ENCODE results near the gene PEX6. TPM values are rescaled to one million over a fixed set of nuclear protein-coding genes. Genes with fewer than 3 reads are reported as not detected.
"Not testable (repeated sequence)": the region's sequence is repeated elsewhere in the genome, so short reads cannot be mapped to it uniquely, and the experiment has no call there.

PEX6 gene
- total and polyA plus RNA-seq, 4 experiments from 2014 or later, result 14.5 to 40.5 (median 26.7) TPM

DNA sequence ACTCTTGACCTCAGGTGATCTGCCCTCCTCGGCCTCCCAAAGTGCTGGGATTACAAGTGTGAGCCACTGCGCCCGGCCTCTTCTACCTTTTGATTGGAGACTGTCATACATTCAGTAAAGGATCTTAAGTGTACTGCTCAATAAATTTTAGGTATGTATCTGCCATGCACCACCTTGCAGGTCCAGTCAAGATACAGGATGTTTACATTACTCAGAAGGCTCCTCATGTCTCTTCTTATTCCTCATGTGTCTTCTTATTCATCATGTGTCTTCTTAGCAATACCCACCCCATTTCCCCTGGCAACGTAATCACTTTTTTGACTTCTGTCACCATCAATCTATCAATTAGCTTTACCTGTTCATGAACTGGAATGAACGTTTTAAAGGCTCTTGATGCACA is 26.9 kb upstream of the PEX6 start:
- POLR2A ChIA-PET (ENCODE audit: partially characterized antibody), result interaction anchor here (1.5 to 1.6 kb wide), 2 partner anchors 8 to 76 kb away, joined by 5 read pairs; partner anchors contain the start of genes CNPY3 and KLHDC3
- no peaks in the 10 kb centered on the region for H3K4me1 ChIP-seq (ENCODE audit: insufficient read depth, low read length)
- no peak for DNase-seq
- no peak overlapping the region for H3K4me3 ChIP-seq (ENCODE audit: low read length in 2 of 2)
- H3K36me3 Mint-ChIP-seq, result peaks cover 14 to 47% of the 10 kb centered on the region in 2 donors
- no peak overlapping the region for H3K27ac ChIP-seq (ENCODE audit: low read depth, low read length)
- CTCF ChIA-PET (ENCODE audit: partially characterized antibody), result interaction anchor here (1.9 kb wide), 1 partner anchor 138 kb away, joined by 8 read pairs; no protein-coding TSS in a partner anchor
- H3K27me3 ChIP-seq (ENCODE audit: insufficient read depth, low read length), result no peaks in the 10 kb centered on the region
- no peaks in the 10 kb centered on the region for H3K9me3 Mint-ChIP-seq
- intact Hi-C loops (cut with micrococcal nuclease), result no loop called here
- no peak overlapping the region for H3K4me3 Mint-ChIP-seq
- peak overlapping the region in 2 of 7 donors; percentile 0 to 1 for H3K27ac Mint-ChIP-seq
- H3K9me3 ChIP-seq (ENCODE audit: control insufficient read depth in 1 of 2, low read length in 2 of 2), result no peaks in the 10 kb centered on the region
- H3K36me3 ChIP-seq (ENCODE audit: insufficient read depth, low read length), result peaks cover 48% of the 10 kb centered on the region
- peaks cover under 1 to 6% (median 2%) of the 10 kb centered on the region in 4 donors for H3K4me1 Mint-ChIP-seq
- no peaks in the 10 kb centered on the region for H3K27me3 Mint-ChIP-seq

DNA sequence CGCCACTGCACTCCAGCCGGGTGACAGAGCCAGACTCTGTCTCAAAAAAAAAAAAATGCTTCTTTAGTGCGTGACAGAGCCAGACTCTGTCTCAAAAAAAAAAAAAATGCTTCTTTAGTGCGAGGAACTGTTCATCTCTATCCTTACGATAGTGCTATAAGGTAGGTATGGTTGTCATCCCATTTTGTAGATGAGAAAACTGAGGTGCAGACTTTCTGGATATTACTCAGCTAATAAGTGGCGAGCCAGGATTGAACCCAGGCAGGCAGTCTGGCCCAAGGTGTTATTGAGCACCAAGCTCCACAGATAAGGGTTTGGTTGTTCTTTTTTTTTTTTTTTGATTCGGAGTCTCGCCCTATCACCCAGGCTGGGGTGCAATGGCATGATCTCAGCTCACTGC is 22.9 kb upstream of the PEX6 start:
- ChIA-PET CTCF (ENCODE audit: partially characterized antibody) (interaction anchor here (1.8 kb wide), 1 partner anchor 9 kb away, joined by 4 read pairs; no protein-coding TSS in a partner anchor), POLR2A (ENCODE audit: partially characterized antibody) (no interaction called here)
- Histone ChIP-seq H3K9me3 (ENCODE audit: control insufficient read depth in 1 of 2, low read length in 2 of 2) (no peaks in the 10 kb centered on the region), H3K27ac (ENCODE audit: low read depth, low read length) (no peak overlapping the region), H3K4me1 (ENCODE audit: insufficient read depth, low read length) (no peaks in the 10 kb centered on the region), H3K4me3 (ENCODE audit: low read length in 2 of 2) (no peak overlapping the region), H3K36me3 (ENCODE audit: insufficient read depth, low read length) (peaks cover 11% of the 10 kb centered on the region), H3K27me3 (ENCODE audit: insufficient read depth, low read length) (no peaks in the 10 kb centered on the region)
- Mint-ChIP-seq H3K27ac (no peak overlapping the region), H3K4me3 (no peak overlapping the region), H3K36me3 (peaks cover 9 to 15% of the 10 kb centered on the region in 2 donors), H3K27me3 (no peaks in the 10 kb centered on the region), H3K4me1 (peaks cover 0 to 4% (median under 1%) of the 10 kb centered on the region in 4 donors), H3K9me3 (no peaks in the 10 kb centered on the region)
- DNase-seq, result no peak
- intact Hi-C loops (cut with micrococcal nuclease), result no loop called here

DNA sequence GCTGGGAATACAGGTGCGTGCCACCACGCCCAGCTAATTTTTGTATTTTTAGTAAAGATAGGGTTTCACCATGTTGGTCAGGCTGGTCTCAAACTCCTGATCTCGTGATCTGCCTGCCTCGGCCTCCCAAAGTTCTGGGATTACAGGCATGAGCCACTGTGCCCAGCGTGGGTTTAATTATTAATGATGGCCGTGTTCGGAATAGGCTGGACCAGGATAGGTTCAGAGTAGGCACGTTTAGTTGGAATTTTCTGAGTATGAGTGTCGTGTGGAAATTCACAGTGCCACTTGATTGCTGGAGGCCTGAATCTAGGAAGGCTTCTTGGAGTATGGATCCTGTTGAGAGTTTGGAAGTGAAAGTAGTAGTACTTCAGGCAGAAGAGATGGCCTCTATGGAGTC is 19.2 kb upstream of the PEX6 start:
- not testable (repeated sequence) for H3K36me3 ChIP-seq (ENCODE audit: insufficient read depth, low read length)
- CTCF ChIA-PET (ENCODE audit: partially characterized antibody), result interaction anchor here (2.1 kb wide), 1 partner anchor 145 kb away, joined by 10 read pairs; no protein-coding TSS in a partner anchor

GRCh38 chr6:42996513-42996912 is 17.5 kb upstream of the PEX6 start:
- H3K27me3 Mint-ChIP-seq, result no peaks in the 10 kb centered on the region
- H3K4me3 ChIP-seq (ENCODE audit: low read length in 2 of 2), result no peak overlapping the region
- H3K9me3 ChIP-seq (ENCODE audit: control insufficient read depth in 1 of 2, low read length in 2 of 2), result no peaks in the 10 kb centered on the region
- no peak overlapping the region for H3K4me3 Mint-ChIP-seq
- H3K4me1 ChIP-seq (ENCODE audit: insufficient read depth, low read length), result no peaks in the 10 kb centered on the region
- peak overlapping the region in 2 of 7 donors; percentile 61 to 73 for H3K27ac Mint-ChIP-seq
- intact Hi-C loops (cut with micrococcal nuclease), result no loop called here
- ChIA-PET POLR2A (ENCODE audit: partially characterized antibody) (interaction anchor here (0.6 to 1.5 kb wide), 5 partner anchors 13 to 433 kb away, joined by 3 to 5 read pairs (median 3); partner anchors contain the start of genes CNPY3, PEX6, PPP2R5D and UBR2), CTCF (ENCODE audit: partially characterized antibody) (interaction anchor here (0.7 to 2.1 kb wide), 6 partner anchors 8 to 333 kb away, joined by 3 to 10 read pairs (median 3); partner anchors contain the start of gene PEX6)
- H3K9me3 Mint-ChIP-seq, result no peaks in the 10 kb centered on the region
- DNase-seq, result no peak
- H3K27ac ChIP-seq (ENCODE audit: low read depth, low read length), result no peak overlapping the region
- H3K4me1 Mint-ChIP-seq, result peaks cover 7 to 12% (median 9%) of the 10 kb centered on the region in 4 donors
- peaks cover 5 to 15% of the 10 kb centered on the region in 2 donors for H3K36me3 Mint-ChIP-seq
- peaks cover 3% of the 10 kb centered on the region for H3K36me3 ChIP-seq (ENCODE audit: insufficient read depth, low read length)
- no peaks in the 10 kb centered on the region for H3K27me3 ChIP-seq (ENCODE audit: insufficient read depth, low read length)

More for the DNA sequence above, 19.2 kb upstream of the PEX6 start:
- H3K4me1 Mint-ChIP-seq; DNase-seq; H3K27me3 ChIP-seq (ENCODE audit: insufficient read depth, low read length); H3K4me3 ChIP-seq (ENCODE audit: low read length in 2 of 2); H3K27me3 Mint-ChIP-seq; H3K4me3 Mint-ChIP-seq; H3K9me3 Mint-ChIP-seq; H3K27ac ChIP-seq (ENCODE audit: low read depth, low read length); H3K4me1 ChIP-seq (ENCODE audit: insufficient read depth, low read length); POLR2A ChIA-PET (ENCODE audit: partially characterized antibody); H3K9me3 ChIP-seq (ENCODE audit: control insufficient read depth in 1 of 2, low read length in 2 of 2); intact Hi-C loops (cut with micrococcal nuclease): not testable (repeated sequence)
- H3K27ac Mint-ChIP-seq, result peak overlapping the region in 1 of 7 donors; percentile 30
- H3K36me3 Mint-ChIP-seq, result peaks cover 5 to 19% of the 10 kb centered on the region in 2 donors

GRCh38 chr6:42993445-42993844 is 14.5 kb upstream of the PEX6 start:
- no peak for DNase-seq
- Mint-ChIP-seq H3K4me1 (peaks cover 20 to 29% (median 21%) of the 10 kb centered on the region in 4 donors), H3K27me3 (no peaks in the 10 kb centered on the region), H3K9me3 (no peaks in the 10 kb centered on the region), H3K27ac (peak overlapping the region in 4 of 7 donors; percentile 12 to 37 (median 24)), H3K36me3 (peaks cover 13 to 37% of the 10 kb centered on the region in 2 donors), H3K4me3 (no peak overlapping the region)
- intact Hi-C loops (cut with micrococcal nuclease), result no loop called here
- peaks cover 4% of the 10 kb centered on the region for H3K4me1 ChIP-seq (ENCODE audit: insufficient read depth, low read length)
- H3K9me3 ChIP-seq (ENCODE audit: control insufficient read depth in 1 of 2, low read length in 2 of 2), result no peaks in the 10 kb centered on the region
- H3K27ac ChIP-seq (ENCODE audit: low read depth, low read length), result no peak overlapping the region
- POLR2A ChIA-PET (ENCODE audit: partially characterized antibody), result interaction anchor here (3.2 kb wide), 1 partner anchor 14 kb away, joined by 10 read pairs; the partner anchor contains the start of gene PEX6
- no peaks in the 10 kb centered on the region for H3K27me3 ChIP-seq (ENCODE audit: insufficient read depth, low read length)
- H3K4me3 ChIP-seq (ENCODE audit: low read length in 2 of 2), result no peak overlapping the region
- peaks cover 25% of the 10 kb centered on the region for H3K36me3 ChIP-seq (ENCODE audit: insufficient read depth, low read length)
- CTCF ChIA-PET (ENCODE audit: partially characterized antibody), result interaction anchor here (1.0 to 2.3 kb wide), 2 partner anchors 10 to 151 kb away, joined by 3 to 6 read pairs; no protein-coding TSS in a partner anchor

GRCh38 chr6:42989923-42990322 is 10.9 kb upstream of the PEX6 start:
- Histone ChIP-seq H3K27ac (ENCODE audit: low read depth, low read length) (no peak overlapping the region), H3K4me3 (ENCODE audit: low read length in 2 of 2) (no peak overlapping the region), H3K36me3 (ENCODE audit: insufficient read depth, low read length) (peaks cover 28% of the 10 kb centered on the region), H3K9me3 (ENCODE audit: control insufficient read depth in 1 of 2, low read length in 2 of 2) (no peaks in the 10 kb centered on the region), H3K27me3 (ENCODE audit: insufficient read depth, low read length) (no peaks in the 10 kb centered on the region), H3K4me1 (ENCODE audit: insufficient read depth, low read length) (peaks cover 38% of the 10 kb centered on the region)
- Mint-ChIP-seq H3K27ac (peak overlapping the region in 3 of 7 donors; percentile 17 to 27 (median 23)), H3K4me3 (no peak overlapping the region), H3K27me3 (no peaks in the 10 kb centered on the region), H3K36me3 (peaks cover 13 to 45% of the 10 kb centered on the region in 2 donors), H3K4me1 (peaks cover 41 to 65% (median 50%) of the 10 kb centered on the region in 4 donors), H3K9me3 (no peaks in the 10 kb centered on the region)
- no peak for DNase-seq
- ChIA-PET CTCF (ENCODE audit: partially characterized antibody) (no interaction called here), POLR2A (ENCODE audit: partially characterized antibody) (interaction anchor here (1.3 to 3.2 kb wide), 2 partner anchors 11 to 24 kb away, joined by 4 to 10 read pairs; partner anchors contain the start of genes KLHDC3 and PEX6)
- intact Hi-C loops (cut with micrococcal nuclease), result no loop called here

- H3K27me3 Mint-ChIP-seq, result no peaks in the 10 kb centered on the region
- peaks cover 13 to 41% of the 10 kb centered on the region in 2 donors for H3K36me3 Mint-ChIP-seq
- ChIA-PET CTCF (ENCODE audit: partially characterized antibody) (no interaction called here), POLR2A (ENCODE audit: partially characterized antibody) (interaction anchor here (0.8 to 2.3 kb wide), 4 partner anchors 9 to 25 kb away, joined by 3 to 18 read pairs (median 3); partner anchors contain the start of genes KLHDC3, MEA1 and PEX6)
- Histone ChIP-seq H3K4me3 (ENCODE audit: low read length in 2 of 2) (no peak overlapping the region), H3K27ac (ENCODE audit: low read depth, low read length) (no peak overlapping the region), H3K36me3 (ENCODE audit: insufficient read depth, low read length) (peaks cover 28% of the 10 kb centered on the region), H3K9me3 (ENCODE audit: control insufficient read depth in 1 of 2, low read length in 2 of 2) (no peaks in the 10 kb centered on the region), H3K4me1 (ENCODE audit: insufficient read depth, low read length) (peaks cover 43% of the 10 kb centered on the region), H3K27me3 (ENCODE audit: insufficient read depth, low read length) (no peaks in the 10 kb centered on the region)
- H3K27ac Mint-ChIP-seq, result peak overlapping the region in 4 of 7 donors; percentile 12 to 63 (median 58)
- DNase-seq, result no peak
- H3K4me3 Mint-ChIP-seq, result peak overlapping the region in 1 of 8 donors; percentile 0
- H3K9me3 Mint-ChIP-seq, result no peaks in the 10 kb centered on the region
- intact Hi-C loops (cut with micrococcal nuclease), result no loop called here
- H3K4me1 Mint-ChIP-seq, result peaks cover 44 to 68% (median 56%) of the 10 kb centered on the region in 4 donors
These were observed 9.6 kb upstream of the PEX6 start for GRCh38 chr6:42988486-42989020.

All from CD4-positive, alpha-beta memory T cell (primary cell).